Measurements from ENCODE around the gene CLEC16A.

CLEC16A gene

GRCh38 chr16:11167581-11167980 lies 223.2 kb downstream of the CLEC16A start:
- Histone ChIP-seq H3K36me3 (peaks cover 89% of the 10 kb centered on the region), H3K27ac (no peak overlapping the region), H3K9me3 (no peaks in the 10 kb centered on the region), H3K27me3 (no peaks in the 10 kb centered on the region), H3K4me1 (ENCODE audit: control insufficient read depth in 1 of 2, insufficient read depth in 1 of 2, low read depth in 1 of 2, low read length in 1 of 2) (no peaks in the 10 kb centered on the region), H3K4me3 (ENCODE audit: low read depth in 1 of 2, low read length in 1 of 2) (no peak overlapping the region)
- TF ChIP-seq CTCF (IDR thresholded peaks at IDR 0.05) = no peak

DNA sequence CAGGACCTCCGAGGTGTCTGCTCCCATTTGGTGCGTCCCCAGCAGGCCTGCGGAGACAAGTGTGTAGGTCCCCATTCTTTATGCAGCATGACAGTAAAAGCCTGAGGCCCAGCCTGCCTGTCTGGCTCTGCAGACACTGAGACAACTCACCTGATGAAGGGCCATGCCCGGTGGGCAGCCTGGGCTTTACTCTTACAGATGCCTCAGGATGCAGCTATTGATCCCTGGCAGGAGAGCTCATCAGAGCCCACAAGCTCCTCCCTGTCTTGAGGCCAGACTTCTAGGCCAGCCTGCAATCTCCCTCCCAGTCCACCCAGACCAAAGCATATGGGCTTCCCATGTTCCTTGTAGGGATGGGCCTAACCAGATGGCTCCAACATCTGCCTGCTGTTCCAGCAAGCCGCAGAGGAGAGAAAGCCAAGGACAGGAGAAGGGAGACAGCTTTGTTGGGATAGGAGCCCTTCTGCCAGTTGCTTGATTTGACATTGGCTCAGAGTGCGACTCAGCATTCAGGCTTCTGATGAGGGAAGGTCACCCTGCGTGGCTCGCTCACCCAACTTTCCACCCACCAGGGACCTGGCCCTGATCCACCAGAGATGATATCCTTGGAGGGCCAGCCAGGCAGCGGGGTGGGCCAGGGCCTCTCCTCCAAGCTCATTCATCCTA lies 224.2 kb downstream of the CLEC16A start:
- Histone ChIP-seq H3K9me3 (no peaks in the 10 kb centered on the region), H3K36me3 (peaks cover 98% of the 10 kb centered on the region), H3K4me3 (ENCODE audit: low read depth in 1 of 2, low read length in 1 of 2) (no peak overlapping the region)

GRCh38 chr16:11169641-11170040 lies 225.3 kb downstream of the CLEC16A start:
- Histone ChIP-seq H3K9me3 (no peaks in the 10 kb centered on the region), H3K4me1 (ENCODE audit: control insufficient read depth in 1 of 2, insufficient read depth in 1 of 2, low read depth in 1 of 2, low read length in 1 of 2) (no peaks in the 10 kb centered on the region), H3K4me3 (ENCODE audit: low read depth in 1 of 2, low read length in 1 of 2) (no peak overlapping the region), H3K36me3 (peaks cover 98% of the 10 kb centered on the region), H3K27me3 (no peaks in the 10 kb centered on the region), H3K27ac (no peak overlapping the region)
- TF ChIP-seq CTCF (IDR thresholded peaks at IDR 0.05) = no peak

More for the DNA sequence above, 224.2 kb downstream of the CLEC16A start:
- Histone ChIP-seq H3K4me1 (ENCODE audit: control insufficient read depth in 1 of 2, insufficient read depth in 1 of 2, low read depth in 1 of 2, low read length in 1 of 2) (no peaks in the 10 kb centered on the region), H3K27ac (no peak overlapping the region), H3K27me3 (no peaks in the 10 kb centered on the region)
- no peak for TF ChIP-seq CTCF (IDR thresholded peaks at IDR 0.05)

- peaks cover 98% of the 10 kb centered on the region for H3K36me3 ChIP-seq
- H3K4me3 ChIP-seq (ENCODE audit: low read depth in 1 of 2, low read length in 1 of 2) = no peak overlapping the region
- no peaks in the 10 kb centered on the region for H3K4me1 ChIP-seq (ENCODE audit: control insufficient read depth in 1 of 2, insufficient read depth in 1 of 2, low read depth in 1 of 2, low read length in 1 of 2)
- no peaks in the 10 kb centered on the region for H3K9me3 ChIP-seq
- H3K27ac ChIP-seq = no peak overlapping the region
- no peak for TF ChIP-seq CTCF (IDR thresholded peaks at IDR 0.05)
- no peaks in the 10 kb centered on the region for H3K27me3 ChIP-seq
These were observed 225.8 kb downstream of the CLEC16A start for GRCh38 chr16:11170201-11170600.

- peaks cover 96% of the 10 kb centered on the region for H3K36me3 ChIP-seq
- no peaks in the 10 kb centered on the region for H3K9me3 ChIP-seq
- H3K27ac ChIP-seq = no peak overlapping the region
- TF ChIP-seq CTCF (IDR thresholded peaks at IDR 0.05) = no peak
- H3K4me1 ChIP-seq (ENCODE audit: control insufficient read depth in 1 of 2, insufficient read depth in 1 of 2, low read depth in 1 of 2, low read length in 1 of 2) = no peaks in the 10 kb centered on the region
- no peaks in the 10 kb centered on the region for H3K27me3 ChIP-seq
- no peak overlapping the region for H3K4me3 ChIP-seq (ENCODE audit: low read depth in 1 of 2, low read length in 1 of 2)
These were observed 226.5 kb downstream of the CLEC16A start for GRCh38 chr16:11170696-11171447.

Measured in neutrophil (primary cell).